H9 (cell line): ENCODE data around the gene ODF4. TPM values are rescaled to one million over a fixed set of nuclear protein-coding genes. Genes with fewer than 3 reads are reported as not detected.

Experiments
- DNase-seq: peaks from one replicate; pipeline ENCODE4 v3.0.0-alpha.2; 2017
- H2AFZ ChIP-seq: one replicate; pipeline ENCODE4 v1.6.1; 2013; ENCODE audit warnings: mild to moderate bottlenecking, low read length, control low read depth, moderate library complexity
- H2AK5ac ChIP-seq: 2 replicates; pipeline ENCODE4 v1.6.1; 2013; ENCODE audit warnings: low read length, control low read depth, mixed read lengths; ENCODE audit not compliant: insufficient read length
- H2BK120ac ChIP-seq: one replicate; pipeline ENCODE4 v1.6.1; 2013; ENCODE audit warnings: low read depth, mild to moderate bottlenecking, low read length, control low read depth, inconsistent platforms; ENCODE audit not compliant: poor library complexity, severe bottlenecking
- H2BK12ac ChIP-seq: 2 replicates; pipeline ENCODE4 v1.6.1; 2013; ENCODE audit warnings: low read length, control low read depth, mixed read lengths, low read depth; ENCODE audit not compliant: insufficient read length
- H2BK15ac ChIP-seq: 2 replicates; pipeline ENCODE4 v1.6.1; 2013; ENCODE audit warnings: low read depth, low read length, control low read depth
- H2BK20ac ChIP-seq: one replicate; pipeline ENCODE4 v1.6.1; 2013; ENCODE audit warnings: low read depth, mild to moderate bottlenecking, low read length, control low read depth, inconsistent platforms; ENCODE audit not compliant: poor library complexity, severe bottlenecking
- H2BK5ac ChIP-seq: 2 replicates; pipeline ENCODE4 v1.6.1; 2013; ENCODE audit warnings: low read length, control low read depth, mixed read lengths; ENCODE audit not compliant: insufficient read length
- H3K14ac ChIP-seq: 2 replicates; pipeline ENCODE4 v1.6.1; 2013; ENCODE audit warnings: low read length, control low read depth; ENCODE audit not compliant: insufficient read depth
- H3K18ac ChIP-seq: 2 replicates; pipeline ENCODE4 v1.6.1; 2013; ENCODE audit warnings: low read depth, mild to moderate bottlenecking, mixed read lengths, low read length, control low read depth; ENCODE audit not compliant: insufficient read length
- H3K23ac ChIP-seq: 2 replicates; pipeline ENCODE4 v1.6.1; 2013; ENCODE audit warnings: low read length, control low read depth, mixed read lengths, low read depth; ENCODE audit not compliant: insufficient read length
- H3K23me2 ChIP-seq: 2 replicates; pipeline ENCODE4 v1.6.1; 2013; ENCODE audit warnings: low read depth, mild to moderate bottlenecking, mixed read lengths, low read length, control low read depth; ENCODE audit not compliant: insufficient read length, poor library complexity, severe bottlenecking
- H3K27ac ChIP-seq: 2 replicates; pipeline ENCODE4 v1.5.1; 2013; ENCODE audit warnings: low read length, control low read depth, mixed read lengths, low read depth; ENCODE audit not compliant: insufficient read length
- H3K27me3 ChIP-seq: 2 replicates; pipeline ENCODE4 v1.6.1; 2013; ENCODE audit warnings: low read length, control low read depth, inconsistent platforms; ENCODE audit not compliant: insufficient read depth
- H3K4ac ChIP-seq: 2 replicates; pipeline ENCODE4 v1.6.1; 2013; ENCODE audit warnings: low read depth, mild to moderate bottlenecking, control low read depth, inconsistent platforms, low read length, moderate library complexity
- H3K4me1 ChIP-seq: 2 replicates; pipeline ENCODE4 v1.6.1; 2013; ENCODE audit warnings: low read length, control low read depth, inconsistent platforms; ENCODE audit not compliant: insufficient read depth
- H3K4me2 ChIP-seq: 2 replicates; pipeline ENCODE4 v1.6.1; 2013; ENCODE audit warnings: low read length, control low read depth, mixed read lengths; ENCODE audit not compliant: insufficient read length, insufficient read depth
- H3K56ac ChIP-seq: 2 replicates; pipeline ENCODE4 v1.6.1; 2013; ENCODE audit warnings: low read depth, mild to moderate bottlenecking, mixed read lengths, low read length, control low read depth; ENCODE audit not compliant: insufficient read length
- H3K79me1 ChIP-seq: 2 replicates; pipeline ENCODE4 v1.6.1; 2013; ENCODE audit warnings: low read depth, mild to moderate bottlenecking, moderate library complexity, low read length, control low read depth, inconsistent platforms; ENCODE audit not compliant: insufficient read depth, poor library complexity, severe bottlenecking
- H3K79me2 ChIP-seq: 2 replicates; pipeline ENCODE4 v1.6.1; 2013; ENCODE audit warnings: low read length, control low read depth, inconsistent platforms; ENCODE audit not compliant: insufficient read depth
- H3K9ac ChIP-seq: 2 replicates; pipeline ENCODE4 v1.6.1; 2013; ENCODE audit warnings: low read length, control low read depth, mixed read lengths; ENCODE audit not compliant: insufficient read length; ENCODE audit errors: extremely low read depth
- H3K9me3 ChIP-seq: one replicate; pipeline ENCODE4 v1.6.1; 2013; ENCODE audit warnings: low read depth, low read length, inconsistent platforms; ENCODE audit not compliant: control insufficient read depth
- H3T11ph ChIP-seq: one replicate; pipeline ENCODE4 v1.6.1; 2013; ENCODE audit warnings: mild to moderate bottlenecking, low read length, control low read depth, inconsistent platforms
- H4K20me1 ChIP-seq: one replicate; pipeline ENCODE4 v1.6.1; 2013; ENCODE audit not compliant: control insufficient read depth, insufficient read length, insufficient read depth
- H4K5ac ChIP-seq: 2 replicates; pipeline ENCODE4 v1.6.1; 2013; ENCODE audit warnings: low read depth, mild to moderate bottlenecking, mixed read lengths, low read length, control low read depth; ENCODE audit not compliant: insufficient read length
- H4K8ac ChIP-seq: replicated peaks from 2 replicates; pipeline ENCODE4 v1.6.1; 2013; ENCODE audit warnings: low read length, control low read depth, mixed read lengths, low read depth; ENCODE audit not compliant: insufficient read length
- H4K91ac ChIP-seq: 2 replicates; pipeline ENCODE4 v1.6.1; 2013; ENCODE audit warnings: low read depth, mild to moderate bottlenecking, moderate library complexity, mixed read lengths, low read length, control low read depth; ENCODE audit not compliant: insufficient read length
- H3K27ac Mint-ChIP-seq, 3 experiments: 2 replicates in 2 of 3; 3 replicates in 1 of 3; pipeline ENCODE4 v1.8.0; 2020 to 2021; ENCODE audit warnings: mixed read lengths in 3 of 3, mild to moderate bottlenecking in 1 of 3, moderate library complexity in 1 of 3
- H3K27me3 Mint-ChIP-seq: 2 replicates; pipeline ENCODE4 v1.8.0; 2021; ENCODE audit warnings: low read depth, mild to moderate bottlenecking, moderate library complexity, mixed read lengths
- H3K36me3 Mint-ChIP-seq, 3 experiments: 2 replicates in 2 of 3; 3 replicates in 1 of 3; pipeline ENCODE4 v1.8.0; 2020 to 2021; ENCODE audit warnings: low read depth in 3 of 3, mixed read lengths in 3 of 3; ENCODE audit not compliant: insufficient read depth in 1 of 3
- H3K4me1 Mint-ChIP-seq, 2 experiments: 2 replicates each; pipeline ENCODE4 v1.8.0; 2020; ENCODE audit warnings: mixed read lengths in 2 of 2
- H3K4me3 Mint-ChIP-seq, 2 experiments: 2 replicates in 1 of 2; 3 replicates in 1 of 2; pipeline ENCODE4 v1.8.0; 2020 to 2021; ENCODE audit warnings: mild to moderate bottlenecking in 2 of 2, mixed read lengths in 2 of 2, moderate library complexity in 1 of 2
- H3K9me3 Mint-ChIP-seq, 2 experiments: 2 replicates in 1 of 2; 3 replicates in 1 of 2; pipeline ENCODE4 v1.8.0; 2020; ENCODE audit warnings: mild to moderate bottlenecking in 2 of 2, mixed read lengths in 2 of 2, moderate library complexity in 1 of 2
- WGBS: extraction: QIAGEN DNeasy Blood & Tissue Kit; methylation state at CpG from one replicate; pipeline ENCODE4 v1.1.7; 2013; ENCODE audit warnings: missing lambda C conversion rate, low lambda C conversion rate, mixed read lengths; ENCODE audit not compliant: insufficient read length; ENCODE audit errors: extremely low coverage; 5-methylcytosine and 5-hydroxymethylcytosine counted together
- total RNA-seq: library from RNA; stranded (reverse); gene quantifications from 2 replicates; pipeline ENCODE4 v1.2.1, GENCODE V29; 2021
- TF ChIP-seq, protein P1 (sequence below): fragments of 200-600 bp; sonication (generic); conservative IDR thresholded peaks from 3 replicates; pipeline ENCODE4 v1.8.0; 2021; ENCODE audit warnings: antibody characterized with exemption, mild to moderate bottlenecking

Gene ODF4
- total RNA-seq, 1 experiment from 2014 or later, result not detected

DNA sequence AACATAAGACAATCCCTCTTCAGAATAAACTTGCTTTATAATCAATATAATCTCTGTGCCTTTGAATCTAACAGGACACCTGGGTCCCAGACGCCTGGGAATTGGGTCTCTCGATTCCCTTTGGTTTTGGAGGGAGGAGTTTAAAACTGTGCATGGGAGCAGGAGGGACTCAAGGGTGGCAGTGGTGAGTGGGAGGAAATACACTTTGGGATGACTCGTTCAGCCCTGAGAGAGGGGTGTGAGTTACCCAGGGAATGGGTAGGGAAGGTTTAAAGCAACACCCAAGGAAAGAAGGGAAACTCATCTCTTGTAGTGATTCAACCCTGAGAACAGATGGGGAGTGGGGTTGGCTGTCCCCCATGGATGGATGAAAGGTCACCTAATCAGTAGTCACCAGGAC, 49.6 kb upstream of the ODF4 start:
- no peak overlapping the region for H3K4me2 ChIP-seq

More for the DNA sequence above, 49.6 kb upstream of the ODF4 start:
- no peaks in the 10 kb centered on the region; a peak in 1 of 5 replicates for H3K9me3 Mint-ChIP-seq
- H3K79me2 ChIP-seq, result no peaks in the 10 kb centered on the region
- no peak for DNase-seq
- H4K20me1 ChIP-seq, result no peaks in the 10 kb centered on the region
- H3K9ac ChIP-seq, result no peak overlapping the region
- H3K27ac Mint-ChIP-seq, result peak overlapping the region in 1 of 3 experiments; percentile 13; a peak in 1 of 7 replicates
- H3K27ac ChIP-seq, result no peak overlapping the region
- H2BK12ac ChIP-seq, result no peak overlapping the region
- H3K4me1 ChIP-seq, result no peaks in the 10 kb centered on the region
- H3K23me2 ChIP-seq, result peaks cover 11% of the 10 kb centered on the region
- H3K27me3 ChIP-seq, result no peaks in the 10 kb centered on the region
- H4K91ac ChIP-seq, result no peak overlapping the region
- H4K5ac ChIP-seq, result no peak overlapping the region
- no peak overlapping the region for H2AK5ac ChIP-seq
- no peak overlapping the region for H4K8ac ChIP-seq
- peak overlapping the region; percentile 93 for H3K4me3 Mint-ChIP-seq
- H3K4me1 Mint-ChIP-seq, result peaks cover 35 to 37% of the 10 kb centered on the region in 2 experiments
- H3K4ac ChIP-seq, result no peak overlapping the region
- H3K23ac ChIP-seq, result no peak overlapping the region
- peaks cover 2 to 7% (median 5%) of the 10 kb centered on the region in 3 experiments; a peak in 4 of 7 replicates for H3K36me3 Mint-ChIP-seq
- H3K14ac ChIP-seq, result no peak overlapping the region
- H2BK20ac ChIP-seq, result no peak overlapping the region
- no peak overlapping the region for H2BK5ac ChIP-seq
- WGBS, result no CpG with 5 or more reads among the region's 3 CpGs
- TF ChIP-seq, protein P1, sequence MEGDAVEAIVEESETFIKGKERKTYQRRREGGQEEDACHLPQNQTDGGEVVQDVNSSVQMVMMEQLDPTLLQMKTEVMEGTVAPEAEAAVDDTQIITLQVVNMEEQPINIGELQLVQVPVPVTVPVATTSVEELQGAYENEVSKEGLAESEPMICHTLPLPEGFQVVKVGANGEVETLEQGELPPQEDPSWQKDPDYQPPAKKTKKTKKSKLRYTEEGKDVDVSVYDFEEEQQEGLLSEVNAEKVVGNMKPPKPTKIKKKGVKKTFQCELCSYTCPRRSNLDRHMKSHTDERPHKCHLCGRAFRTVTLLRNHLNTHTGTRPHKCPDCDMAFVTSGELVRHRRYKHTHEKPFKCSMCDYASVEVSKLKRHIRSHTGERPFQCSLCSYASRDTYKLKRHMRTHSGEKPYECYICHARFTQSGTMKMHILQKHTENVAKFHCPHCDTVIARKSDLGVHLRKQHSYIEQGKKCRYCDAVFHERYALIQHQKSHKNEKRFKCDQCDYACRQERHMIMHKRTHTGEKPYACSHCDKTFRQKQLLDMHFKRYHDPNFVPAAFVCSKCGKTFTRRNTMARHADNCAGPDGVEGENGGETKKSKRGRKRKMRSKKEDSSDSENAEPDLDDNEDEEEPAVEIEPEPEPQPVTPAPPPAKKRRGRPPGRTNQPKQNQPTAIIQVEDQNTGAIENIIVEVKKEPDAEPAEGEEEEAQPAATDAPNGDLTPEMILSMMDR, result no peak
- no peak overlapping the region for H2BK15ac ChIP-seq
- H3K56ac ChIP-seq, result no peak overlapping the region
- H3K27me3 Mint-ChIP-seq, result peaks cover 3% of the 10 kb centered on the region
- H3K9me3 ChIP-seq, result no peaks in the 10 kb centered on the region
- no peak overlapping the region for H2AFZ ChIP-seq
- H3T11ph ChIP-seq, result no peak overlapping the region
- H3K18ac ChIP-seq, result no peak overlapping the region
- no peak overlapping the region for H2BK120ac ChIP-seq
- no peaks in the 10 kb centered on the region for H3K79me1 ChIP-seq
